ELF-1 (cell line): ENCODE data around the gene TAPT1.
"Not testable (repeated sequence)": the region's sequence is repeated elsewhere in the genome, so short reads cannot be mapped to it uniquely, and the experiment has no call there.

Experiments used
- DNase-seq: peaks from one replicate; pipeline ENCODE4 v3.0.0-alpha.2; 2016; ENCODE audit warnings: low read depth, low spot score

TAPT1 gene

DNA sequence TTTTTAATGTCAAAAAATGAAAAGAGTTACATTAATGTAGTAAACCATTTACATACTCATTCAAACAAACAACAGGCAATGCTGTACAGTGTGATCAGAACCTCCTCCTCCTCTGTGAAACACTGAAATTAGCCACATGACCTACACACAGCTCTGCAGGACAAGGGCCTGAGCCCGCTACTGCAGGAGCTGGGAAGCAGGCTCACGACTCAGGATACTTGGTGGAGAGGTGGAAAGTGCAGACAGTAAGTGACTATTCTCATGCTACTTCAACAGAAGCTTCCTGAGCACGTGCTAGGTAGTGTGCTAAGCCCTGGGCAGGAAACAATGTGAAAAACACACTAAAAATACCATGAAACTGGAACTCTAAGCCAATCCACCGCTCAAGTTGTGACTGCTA is 56.8 kb downstream of the TAPT1 start:
- no peak for DNase-seq

DNA sequence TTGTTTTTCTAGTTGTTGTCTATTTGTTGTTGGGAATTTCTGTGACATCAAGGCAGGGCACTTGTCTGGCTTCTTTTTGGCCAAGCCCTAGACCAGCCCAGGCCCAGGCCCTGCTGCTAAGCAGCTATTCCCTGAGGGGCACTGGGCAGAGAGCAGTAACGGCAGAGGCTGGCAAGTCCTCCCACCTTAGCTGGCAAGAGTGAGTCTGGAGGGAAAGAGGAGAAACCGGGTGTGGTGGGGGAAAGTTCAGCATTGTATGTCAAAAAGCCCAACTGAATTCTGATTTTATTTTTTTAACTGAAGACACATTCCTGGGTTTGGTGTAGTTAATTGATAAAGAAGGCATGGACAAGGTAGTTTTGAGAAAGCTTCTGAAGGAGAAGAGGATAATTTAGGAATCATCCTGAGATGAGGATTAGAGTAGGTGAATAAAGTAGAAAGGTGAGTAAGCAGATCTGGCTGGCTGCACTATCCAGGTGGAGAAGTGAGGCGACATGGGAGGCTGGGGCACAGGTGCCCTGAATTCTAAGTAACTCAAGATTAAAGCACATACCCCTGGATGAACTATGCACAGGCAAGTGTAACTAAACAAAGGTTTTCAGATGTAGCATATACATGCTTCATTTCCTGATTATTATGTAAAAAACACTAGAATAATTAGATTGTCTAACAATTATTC is 57.4 kb downstream of the TAPT1 start:
- DNase-seq, result no peak

DNA sequence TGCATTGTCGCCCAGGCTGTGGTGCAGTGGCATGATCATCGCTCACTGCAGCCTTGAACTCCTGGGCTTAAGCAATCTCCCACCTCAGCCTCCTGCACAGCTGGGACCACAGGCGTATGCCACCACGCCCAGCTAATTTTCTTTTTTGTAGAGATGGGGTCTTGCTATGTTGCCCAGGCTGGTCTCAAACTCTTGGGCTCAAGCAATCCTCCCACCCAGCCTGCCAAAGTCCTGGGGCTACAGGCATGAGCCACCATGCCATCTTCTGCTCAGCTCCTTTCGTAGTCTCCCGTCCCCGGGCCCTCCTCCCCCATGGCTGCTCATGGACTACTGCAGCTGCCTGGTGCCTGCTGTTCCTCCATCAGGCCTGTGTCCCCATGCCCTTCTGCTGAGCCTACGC is 58.1 kb downstream of the TAPT1 start:
- no peak for DNase-seq

DNA sequence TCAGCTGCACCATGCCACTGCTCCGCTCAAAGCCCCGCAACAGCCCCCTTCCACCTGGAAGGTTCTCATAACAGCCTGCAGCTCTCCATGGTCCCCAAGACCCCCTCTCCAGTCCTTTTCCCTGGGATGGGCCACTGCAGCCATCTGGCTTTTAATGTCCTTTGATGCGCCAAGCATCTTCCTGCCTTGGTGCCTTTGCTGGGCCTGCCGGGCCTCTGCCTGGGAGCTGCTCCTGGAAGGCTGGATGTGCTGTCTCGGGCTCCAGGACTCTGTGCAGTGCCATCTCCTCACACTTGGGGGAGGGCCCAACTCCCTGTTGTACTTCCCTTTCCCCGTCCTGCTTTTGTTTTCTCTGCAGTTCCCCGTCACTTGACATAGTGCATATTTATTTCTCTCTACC is 60.3 kb downstream of the TAPT1 start:
- no peak for DNase-seq

DNA sequence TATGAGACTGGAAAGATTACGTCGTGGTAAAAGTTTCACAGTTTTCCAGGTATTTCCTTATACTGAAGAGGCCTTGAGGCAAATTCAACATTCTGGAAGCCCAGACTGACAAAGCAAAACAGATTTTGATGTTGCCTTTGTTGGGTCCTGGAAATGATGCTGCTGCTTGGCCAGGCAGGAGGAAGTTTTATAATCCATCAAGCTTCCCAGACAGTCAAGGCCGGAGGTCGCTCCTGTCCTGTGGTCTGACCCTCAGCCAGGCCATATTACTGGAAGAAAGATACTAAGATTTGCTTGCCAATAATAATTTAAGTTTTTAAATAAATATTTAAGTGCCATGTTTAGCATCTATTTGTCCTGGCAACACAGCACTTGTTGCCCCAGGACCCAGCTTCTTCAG is 63.4 kb downstream of the TAPT1 start:
- DNase-seq, result no peak

DNA sequence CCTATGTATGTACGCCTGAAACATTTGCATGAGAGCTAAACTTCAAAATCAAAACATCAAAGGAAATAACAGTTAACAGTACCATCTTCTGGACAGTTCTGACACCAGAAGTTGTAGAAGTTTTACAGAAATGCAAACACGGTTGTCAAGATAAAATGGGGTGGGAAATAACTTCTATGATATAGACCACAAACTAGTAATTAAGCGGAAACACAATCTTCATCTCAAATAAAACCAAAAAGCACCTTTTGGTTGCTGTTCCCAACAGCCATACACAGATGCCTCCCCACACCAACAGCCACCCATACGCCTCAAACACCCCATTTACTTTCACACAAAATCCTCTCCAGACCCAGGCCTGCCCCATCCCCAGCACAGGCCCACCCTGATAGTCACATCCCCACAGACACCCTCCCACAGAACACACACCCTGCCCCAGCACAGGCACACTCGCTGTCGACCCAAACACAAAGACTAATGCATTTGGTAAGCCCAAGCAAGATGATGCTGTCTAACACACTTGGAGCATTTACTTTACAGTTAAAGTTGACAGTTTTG is 64.3 kb downstream of the TAPT1 start:
- DNase-seq, result no peak

DNA sequence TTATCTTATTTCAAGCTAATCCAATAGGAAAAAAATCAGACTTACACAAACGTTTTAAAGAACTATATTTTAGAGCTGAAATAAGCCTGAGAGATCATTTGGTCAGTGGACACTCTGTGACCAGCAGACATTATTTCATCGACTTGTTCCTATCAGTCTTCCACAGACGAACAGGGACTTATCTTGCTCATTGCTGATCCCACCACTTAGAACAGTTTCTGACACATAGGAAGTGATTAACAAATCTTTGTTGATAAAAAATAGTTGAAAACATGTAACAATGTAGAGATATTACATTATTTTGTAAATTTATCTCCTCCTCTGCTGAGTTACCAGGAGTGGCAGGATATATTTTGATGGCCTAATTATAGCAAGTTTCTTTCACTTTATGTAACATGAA is 65.8 kb downstream of the TAPT1 start:
- no peak for DNase-seq

GRCh38 chr4:16159286-16159685 is 67.0 kb downstream of the TAPT1 start:
- DNase-seq, result no peak

DNA sequence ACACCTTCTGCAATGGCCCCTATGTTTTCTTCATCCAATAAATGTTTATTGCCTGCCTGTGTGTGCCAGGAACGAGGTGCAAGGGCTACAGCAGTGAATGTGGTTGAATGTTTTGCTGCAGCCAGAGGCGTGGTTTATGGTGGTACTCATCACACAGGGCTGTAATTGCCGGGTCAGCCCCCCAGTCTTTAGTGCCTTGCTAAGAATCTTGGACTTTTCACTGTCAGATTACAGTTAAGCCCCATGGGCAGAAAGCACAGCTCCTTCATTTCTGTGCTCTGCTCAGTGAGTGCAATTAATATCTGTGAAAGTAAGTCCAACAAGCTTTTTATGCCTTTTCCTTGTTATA is 67.8 kb downstream of the TAPT1 start:
- DNase-seq, result peak; percentile 31

DNA sequence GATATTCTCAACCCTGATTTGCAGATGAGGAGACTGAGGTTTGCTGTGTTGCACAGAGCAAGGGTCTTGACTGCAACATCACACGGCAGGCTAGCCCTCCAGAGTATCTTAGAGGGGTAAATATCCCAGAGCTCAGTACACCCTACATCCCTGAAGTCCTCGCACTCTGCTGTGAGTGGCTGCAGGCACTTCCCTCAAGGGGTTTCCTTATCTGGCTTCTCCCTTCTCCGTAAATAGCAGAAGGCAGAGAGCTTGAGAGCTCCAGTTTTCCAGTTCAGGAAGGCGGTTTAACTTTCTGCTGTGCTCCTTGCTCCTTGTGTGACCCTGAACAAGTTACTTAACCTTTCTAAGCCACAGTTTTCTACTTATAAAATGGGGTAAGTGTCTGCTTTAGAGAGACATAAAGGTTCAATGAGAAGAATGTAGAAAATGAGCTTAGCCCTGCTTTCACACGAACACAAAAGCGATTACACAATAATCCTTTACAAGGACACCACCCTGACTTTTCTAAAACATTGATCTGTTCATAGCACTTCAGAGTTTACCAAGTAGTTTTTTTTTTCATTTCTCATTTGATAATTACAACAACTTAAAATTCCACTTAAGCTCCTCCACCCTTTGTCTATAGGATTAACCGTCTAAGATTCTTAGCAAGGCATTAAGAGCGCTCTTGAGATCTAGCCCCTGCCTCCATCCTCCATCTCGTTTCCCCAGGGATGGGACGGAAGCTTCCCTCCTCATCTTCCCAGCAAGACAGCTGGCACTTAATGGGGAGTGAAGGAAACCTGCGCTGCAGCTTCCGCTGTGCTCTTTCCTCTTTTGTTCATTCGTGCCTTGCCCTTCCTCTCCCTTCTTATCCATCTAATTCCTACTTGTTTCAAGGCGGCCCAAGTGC is 68.4 kb downstream of the TAPT1 start:
- peak; percentile 33 for DNase-seq

DNA sequence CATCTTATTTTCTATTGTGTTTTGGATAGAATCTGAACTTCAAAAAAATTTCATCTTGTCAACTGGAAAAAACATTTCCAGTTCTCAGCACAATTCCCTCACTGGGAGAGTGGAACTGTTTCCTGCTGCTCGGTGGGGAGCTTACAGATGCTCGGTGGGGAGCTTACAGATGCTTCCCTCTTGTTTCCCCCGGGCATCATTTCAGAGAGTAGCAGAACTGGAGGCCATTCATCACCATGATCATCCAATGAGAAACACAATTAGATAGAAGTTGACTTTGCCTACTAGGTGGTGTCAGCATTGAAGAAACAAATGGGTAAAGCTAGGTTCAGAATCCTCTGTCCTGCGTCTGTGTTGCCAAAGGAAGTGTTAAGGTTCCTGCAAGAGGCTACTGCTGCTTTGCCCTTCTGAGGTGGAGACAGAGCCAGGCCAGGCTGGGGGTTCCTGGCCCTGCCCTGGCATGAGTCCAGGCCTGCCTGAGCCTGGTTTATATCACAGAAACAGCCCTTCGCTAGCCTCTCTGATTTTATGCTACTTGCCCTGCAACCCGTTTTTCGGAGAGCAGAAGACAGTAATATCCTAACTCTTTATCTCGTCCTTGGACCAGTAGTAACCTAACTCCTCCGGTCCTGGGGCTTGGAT is 70.6 kb downstream of the TAPT1 start:
- DNase-seq, result no peak

GRCh38 chr4:16154451-16154850 is 71.8 kb downstream of the TAPT1 start:
- DNase-seq, result no peak

GRCh38 chr4:16150716-16151115 is 75.6 kb downstream of the TAPT1 start:
- no peak for DNase-seq

- DNase-seq, result not testable (repeated sequence)
Observed at GRCh38 chr4:16144913-16145312, 81.4 kb downstream of the TAPT1 start.

DNA sequence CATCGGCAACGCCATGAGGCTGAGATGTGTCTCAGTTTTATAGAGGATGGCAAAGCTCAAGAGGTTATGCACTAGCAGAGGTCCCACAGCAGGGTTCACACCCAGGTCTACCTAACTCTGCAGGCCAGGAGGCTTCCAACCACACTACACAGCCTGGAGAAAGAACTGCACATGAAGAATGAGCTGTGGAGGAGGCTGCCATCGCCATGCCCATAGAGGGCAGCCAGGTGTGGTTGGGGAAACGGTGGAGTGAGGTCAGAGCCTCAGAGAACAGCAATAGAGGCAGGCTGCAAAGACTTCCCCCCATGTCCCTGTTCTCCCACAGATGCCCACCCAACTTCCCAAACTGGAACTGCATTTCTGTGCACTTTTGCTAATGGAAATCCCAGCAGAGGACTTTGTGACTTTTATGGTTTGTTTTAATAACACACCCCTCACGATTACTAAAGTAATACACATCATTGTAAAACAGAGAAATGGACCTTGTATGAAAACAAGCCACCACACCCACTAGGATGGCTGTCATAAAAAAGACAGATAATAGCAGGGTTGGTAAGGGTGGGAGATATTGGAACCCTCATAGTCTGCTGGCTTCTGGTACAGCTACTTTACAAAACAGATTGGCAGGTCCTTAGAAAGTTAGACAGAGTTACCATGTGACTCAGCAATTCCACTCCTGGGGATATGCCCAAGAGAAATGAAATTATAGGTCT is 83.5 kb downstream of the TAPT1 start:
- no peak for DNase-seq

DNA sequence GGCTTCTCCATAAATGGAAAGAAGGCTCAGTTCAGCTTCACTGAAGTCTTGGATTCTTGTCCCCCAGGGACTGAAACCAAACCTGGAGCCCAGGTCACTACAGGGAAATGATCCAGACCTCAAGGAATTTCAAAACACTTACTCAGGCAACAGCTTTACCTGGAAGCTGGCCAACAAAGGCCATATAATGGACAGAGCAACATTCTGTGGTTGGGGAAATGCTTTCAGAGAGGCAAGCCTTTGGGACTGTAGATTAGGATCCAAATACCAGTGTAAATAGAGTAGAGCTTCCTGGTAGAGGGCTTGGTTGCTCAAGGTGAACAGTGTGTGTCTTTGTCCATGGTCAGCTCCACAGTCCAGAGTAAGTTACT is 85.4 kb downstream of the TAPT1 start:
- peak; percentile 37 for DNase-seq

- no peak for DNase-seq
Observed at GRCh38 chr4:16140231-16140878, 85.9 kb downstream of the TAPT1 start.

GRCh38 chr4:16139066-16139945 is 87.0 kb downstream of the TAPT1 start:
- DNase-seq, result no peak

GRCh38 chr4:16136827-16137226 is 89.4 kb downstream of the TAPT1 start:
- DNase-seq, result no peak

DNA sequence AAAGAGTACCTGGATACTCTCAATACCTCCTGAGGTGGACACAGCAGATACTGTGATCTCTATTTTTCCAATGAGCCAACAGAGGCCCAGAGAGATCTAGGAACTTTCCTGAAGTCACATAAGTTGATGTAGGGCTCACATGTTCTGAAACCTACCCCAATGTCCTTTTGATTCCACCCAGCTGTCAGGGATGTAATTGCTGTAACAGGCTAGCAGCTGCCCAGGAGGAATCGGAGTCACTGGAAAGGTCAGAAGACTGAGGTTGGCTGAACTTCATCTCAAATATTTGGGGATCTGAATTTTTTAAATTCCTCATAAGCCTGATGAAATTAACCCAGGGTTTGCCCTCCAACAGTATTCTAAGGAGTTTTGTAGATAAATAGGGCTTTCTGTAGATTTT is 90.0 kb downstream of the TAPT1 start:
- no peak for DNase-seq
